Breast epithelium (tissue), 3 donors: ENCODE measurements around the gene PDLIM3.

Experiments used
- CTCF ChIP-seq, 3 donors: fragments of 450-650 bp; IDR thresholded peaks; one replicate each; pipeline ENCODE4 v1.5.1; 2016 to 2017; ENCODE audit warnings: antibody characterized with exemption in 3 of 3, mild to moderate bottlenecking in 3 of 3, moderate library complexity in 3 of 3
- POLR2A ChIP-seq: fragments of 450-650 bp; IDR thresholded peaks from one replicate; pipeline ENCODE4 v1.6.1; 2016; ENCODE audit warnings: antibody characterized with exemption, mild to moderate bottlenecking, moderate library complexity

- TF ChIP-seq CTCF (IDR thresholded peaks at IDR 0.05) (no peak), POLR2A (no peak)
Measured at GRCh38 chr4:185549095-185549639, 13.9 kb upstream of the PDLIM3 start.
